Measurements from ENCODE around the gene MINDY3. TPM values are rescaled to one million over a fixed set of nuclear protein-coding genes. Genes with fewer than 3 reads are reported as not detected.

MINDY3 gene
- total RNA-seq, 1 donor from 2014 or later: 23.9 TPM

DNA sequence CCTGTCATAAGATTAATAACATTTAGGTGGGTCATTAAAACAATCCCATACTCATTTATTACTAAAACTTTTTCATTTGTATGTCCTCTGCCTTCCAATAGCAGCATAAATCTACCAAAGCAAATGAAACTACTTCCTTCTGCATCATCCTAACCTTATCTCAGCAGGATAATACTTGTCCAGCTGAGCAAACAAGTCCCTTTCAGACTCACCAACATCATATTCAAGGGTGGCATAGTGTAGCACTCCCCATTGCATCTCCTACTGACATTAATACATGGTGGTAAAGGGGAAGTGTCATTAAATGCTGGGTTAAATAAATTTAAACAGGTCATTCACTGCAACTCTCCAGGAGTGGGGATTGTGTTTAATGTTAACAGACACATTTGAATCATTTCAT lies 3.4 kb upstream of the MINDY3 start:
- Mint-ChIP-seq H3K4me1 (ENCODE audit: low read depth) (peaks cover 15% of the 10 kb centered on the region), H3K9me3 (ENCODE audit: low read depth) (no peaks in the 10 kb centered on the region), H3K36me3 (ENCODE audit: low read depth) (peaks cover 4% of the 10 kb centered on the region), H3K4me3 (ENCODE audit: unreplicated experiment) (no peak overlapping the region), H3K27ac (ENCODE audit: unreplicated experiment) (no peak overlapping the region), H3K27me3 (ENCODE audit: low read depth) (peaks cover 45% of the 10 kb centered on the region)
- DNase-seq (ENCODE audit: low spot score): no peak
- TF ChIP-seq, protein P1, sequence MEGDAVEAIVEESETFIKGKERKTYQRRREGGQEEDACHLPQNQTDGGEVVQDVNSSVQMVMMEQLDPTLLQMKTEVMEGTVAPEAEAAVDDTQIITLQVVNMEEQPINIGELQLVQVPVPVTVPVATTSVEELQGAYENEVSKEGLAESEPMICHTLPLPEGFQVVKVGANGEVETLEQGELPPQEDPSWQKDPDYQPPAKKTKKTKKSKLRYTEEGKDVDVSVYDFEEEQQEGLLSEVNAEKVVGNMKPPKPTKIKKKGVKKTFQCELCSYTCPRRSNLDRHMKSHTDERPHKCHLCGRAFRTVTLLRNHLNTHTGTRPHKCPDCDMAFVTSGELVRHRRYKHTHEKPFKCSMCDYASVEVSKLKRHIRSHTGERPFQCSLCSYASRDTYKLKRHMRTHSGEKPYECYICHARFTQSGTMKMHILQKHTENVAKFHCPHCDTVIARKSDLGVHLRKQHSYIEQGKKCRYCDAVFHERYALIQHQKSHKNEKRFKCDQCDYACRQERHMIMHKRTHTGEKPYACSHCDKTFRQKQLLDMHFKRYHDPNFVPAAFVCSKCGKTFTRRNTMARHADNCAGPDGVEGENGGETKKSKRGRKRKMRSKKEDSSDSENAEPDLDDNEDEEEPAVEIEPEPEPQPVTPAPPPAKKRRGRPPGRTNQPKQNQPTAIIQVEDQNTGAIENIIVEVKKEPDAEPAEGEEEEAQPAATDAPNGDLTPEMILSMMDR (IDR thresholded peaks at IDR 0.05): no peak

DNA sequence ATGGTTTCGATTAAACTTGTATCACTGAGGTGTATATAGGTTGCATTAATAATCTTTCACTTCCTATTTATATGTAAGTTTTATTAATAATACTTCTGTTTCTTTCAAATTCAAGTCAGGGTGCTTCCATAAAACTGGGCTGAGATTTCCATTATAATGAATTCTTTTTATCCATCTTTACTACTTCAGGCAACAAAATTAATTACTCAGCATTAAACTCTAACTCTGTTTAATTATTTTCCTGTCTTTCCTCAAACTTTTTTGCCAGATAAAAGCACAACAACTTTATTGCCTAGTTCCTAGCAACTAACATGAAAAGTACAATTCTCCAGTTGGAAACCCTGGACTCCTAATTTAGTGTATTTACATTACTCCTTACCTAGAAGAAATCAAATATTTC lies 3.0 kb upstream of the MINDY3 start:
- Mint-ChIP-seq H3K36me3 (ENCODE audit: low read depth) (peaks cover 4% of the 10 kb centered on the region), H3K27me3 (ENCODE audit: low read depth) (peaks cover 42% of the 10 kb centered on the region), H3K9me3 (ENCODE audit: low read depth) (no peaks in the 10 kb centered on the region), H3K4me1 (ENCODE audit: low read depth) (peaks cover 19% of the 10 kb centered on the region), H3K4me3 (ENCODE audit: unreplicated experiment) (no peak overlapping the region), H3K27ac (ENCODE audit: unreplicated experiment) (no peak overlapping the region)
- no peak for DNase-seq (ENCODE audit: low spot score)
- TF ChIP-seq, protein P1 (IDR thresholded peaks at IDR 0.05): no peak

DNA sequence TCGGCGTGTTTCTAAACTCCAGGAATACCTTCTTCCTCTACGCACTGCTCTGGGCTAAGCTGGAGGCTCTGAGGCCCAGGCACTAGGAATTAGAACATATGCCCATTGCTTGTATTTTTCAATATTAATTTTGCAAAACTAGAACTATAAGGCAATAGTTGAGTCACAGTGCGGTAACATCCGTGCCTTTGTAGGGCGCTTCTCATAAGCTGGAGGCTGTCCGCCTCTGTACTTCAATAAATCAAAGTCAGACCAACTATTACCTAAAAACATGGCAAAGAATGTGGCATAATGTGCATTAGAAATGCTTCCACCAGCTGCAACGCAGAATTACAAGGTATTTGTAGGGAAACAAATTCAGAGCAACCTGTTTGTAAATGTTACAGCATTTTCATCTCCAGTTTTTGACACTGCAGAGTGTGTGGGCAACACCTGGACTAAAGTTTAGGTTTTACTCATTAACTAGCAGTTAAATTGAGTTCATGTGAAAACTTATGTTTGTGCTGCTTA lies 440 bp upstream of the MINDY3 start:
- peak overlapping the region; percentile 92 for H3K27ac Mint-ChIP-seq (ENCODE audit: unreplicated experiment)
- peaks cover 37% of the 10 kb centered on the region for H3K4me1 Mint-ChIP-seq (ENCODE audit: low read depth)
- H3K36me3 Mint-ChIP-seq (ENCODE audit: low read depth): peaks cover 4% of the 10 kb centered on the region
- DNase-seq (ENCODE audit: low spot score): no peak
- TF ChIP-seq, protein P1 (IDR thresholded peaks at IDR 0.05): no peak
- no peaks in the 10 kb centered on the region for H3K9me3 Mint-ChIP-seq (ENCODE audit: low read depth)
- peak overlapping the region; percentile 97 for H3K4me3 Mint-ChIP-seq (ENCODE audit: unreplicated experiment)
- peaks cover 19% of the 10 kb centered on the region for H3K27me3 Mint-ChIP-seq (ENCODE audit: low read depth)

DNA sequence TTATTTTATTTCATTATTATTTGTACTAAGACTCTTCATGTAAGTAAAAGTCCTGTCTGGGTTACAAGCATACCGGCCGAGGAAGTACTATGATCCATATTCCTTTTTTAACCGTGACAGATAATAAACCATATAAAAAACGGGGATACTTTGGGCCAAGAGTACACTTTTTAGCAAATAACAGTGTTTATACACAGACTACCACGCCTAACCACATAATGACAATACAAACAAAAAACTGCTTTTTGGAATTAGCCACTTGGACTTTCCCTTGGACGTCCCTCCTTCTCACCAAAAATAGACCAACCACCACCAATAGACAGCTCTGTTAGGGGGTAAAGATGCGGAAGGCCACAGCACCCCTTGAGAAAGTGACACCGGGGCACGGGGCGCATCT lies 800 bp downstream of the MINDY3 start:
- Mint-ChIP-seq H3K4me1 (ENCODE audit: low read depth) (peaks cover 37% of the 10 kb centered on the region), H3K27ac (ENCODE audit: unreplicated experiment) (peak overlapping the region; percentile 92), H3K4me3 (ENCODE audit: unreplicated experiment) (peak overlapping the region; percentile 97), H3K36me3 (ENCODE audit: low read depth) (peaks cover 4% of the 10 kb centered on the region), H3K9me3 (ENCODE audit: low read depth) (no peaks in the 10 kb centered on the region), H3K27me3 (ENCODE audit: low read depth) (peaks cover 8% of the 10 kb centered on the region)
- TF ChIP-seq, protein P1 (IDR thresholded peaks at IDR 0.05): no peak
- no peak for DNase-seq (ENCODE audit: low spot score)

DNA sequence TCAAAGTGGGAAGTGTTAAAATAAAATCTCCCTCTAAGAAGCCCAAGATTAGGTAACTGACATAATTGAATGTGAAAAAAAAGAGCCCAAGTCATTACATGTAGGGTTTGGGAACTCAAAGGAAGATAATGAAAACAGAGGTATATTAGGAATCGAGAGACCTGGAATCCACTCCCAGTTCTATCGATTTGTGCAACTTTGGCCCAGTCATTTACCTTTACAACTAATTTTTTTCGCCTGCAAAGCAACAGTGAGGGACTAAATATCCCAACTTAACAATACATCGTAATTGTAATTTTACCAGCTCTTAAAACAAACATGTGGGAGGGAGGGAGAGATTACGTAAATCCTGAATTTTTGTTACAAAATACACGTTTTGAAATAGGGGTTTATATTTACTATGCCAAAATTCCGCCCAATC lies 1.4 kb downstream of the MINDY3 start:
- Mint-ChIP-seq H3K36me3 (ENCODE audit: low read depth) (peaks cover 4% of the 10 kb centered on the region), H3K27me3 (ENCODE audit: low read depth) (peaks cover 5% of the 10 kb centered on the region), H3K9me3 (ENCODE audit: low read depth) (no peaks in the 10 kb centered on the region), H3K4me1 (ENCODE audit: low read depth) (peaks cover 37% of the 10 kb centered on the region), H3K4me3 (ENCODE audit: unreplicated experiment) (peak overlapping the region; percentile 97), H3K27ac (ENCODE audit: unreplicated experiment) (no peak overlapping the region)
- DNase-seq (ENCODE audit: low spot score): no peak
- TF ChIP-seq, protein P1 (IDR thresholded peaks at IDR 0.05): no peak

Data from chondrocyte (in vitro differentiated cells).